Panc1 (cell line): ENCODE data around the gene TMEM108. TPM values are rescaled to one million over a fixed set of nuclear protein-coding genes. Genes with fewer than 3 reads are reported as not detected.

Experiments used
- ATAC-seq: fragments of 200-7000 bp; cut with Tn5 transposase; 2 replicates; pipeline ENCODE4 v1.9.1; 2020; ENCODE audit warnings: mild to moderate bottlenecking, moderate library complexity
- BruUV-seq: library from RNA; stranded (reverse); fragments of 400-500 nt; replicated peaks from 2 replicates; lab custom pipeline; 2021; lab: Mats Ljungman, UMichigan
- CTCF ChIA-PET: fragments of 300-600 bp; sonication (Branson Sonifier 250); formaldehyde crosslinking; loops from one replicate; lab custom pipeline; 2022; ENCODE audit warnings: antibody characterized with exemption; lab: Charles Lee
- POLR2A ChIA-PET: fragments of 300-600 bp; sonication (Branson Sonifier 250); formaldehyde crosslinking; loops from one replicate; lab custom pipeline; 2022; ENCODE audit warnings: antibody characterized with exemption; lab: Charles Lee
- DNase-seq: peaks from one replicate; pipeline ENCODE4 v3.0.0-alpha.2; 2010; ENCODE audit warnings: low read depth, low spot score
- H3K27ac ChIP-seq: 2 replicates; pipeline ENCODE4 v1.5.1; 2011; ENCODE audit warnings: mild to moderate bottlenecking, low read length, inconsistent platforms
- H3K27me3 ChIP-seq: fragments of 200-500 bp; sonication (Bioruptor generic); 2 replicates; pipeline ENCODE4 v1.6.0; 2014; ENCODE audit warnings: low read length, inconsistent platforms; ENCODE audit not compliant: control insufficient read depth, insufficient read depth
- H3K36me3 ChIP-seq: fragments of 200-500 bp; sonication (Bioruptor generic); 2 replicates; pipeline ENCODE4 v1.5.1; 2014; ENCODE audit warnings: inconsistent platforms, mild to moderate bottlenecking, low read length, moderate library complexity; ENCODE audit not compliant: control insufficient read depth, insufficient read depth
- H3K4me1 ChIP-seq: 2 replicates; pipeline ENCODE4 v1.5.1; 2011; ENCODE audit warnings: inconsistent platforms, mild to moderate bottlenecking, low read length, moderate library complexity; ENCODE audit not compliant: control insufficient read depth, insufficient read depth
- H3K4me3 ChIP-seq, 2 experiments: 2 replicates each; pipeline ENCODE4 v1.5.1; 2011 to 2012; ENCODE audit warnings: low read depth in 2 of 2, low read length in 2 of 2, mild to moderate bottlenecking in 2 of 2, inconsistent platforms in 1 of 2, moderate library complexity in 1 of 2
- H3K9me3 ChIP-seq: fragments of 200-500 bp; sonication (Bioruptor generic); 2 replicates; pipeline ENCODE4 v1.5.1; 2014; ENCODE audit warnings: low read depth, mild to moderate bottlenecking, inconsistent platforms, low read length, moderate library complexity; ENCODE audit not compliant: control insufficient read depth, insufficient read depth
- CTCF ChIP-seq: fragments of 450-650 bp; IDR thresholded peaks from 2 replicates; pipeline ENCODE4 v1.5.1; 2017; ENCODE audit warnings: mild to moderate bottlenecking
- POLR2AphosphoS5 ChIP-seq: IDR thresholded peaks from 2 replicates; pipeline ENCODE4 v1.6.1; 2012; ENCODE audit warnings: mild to moderate bottlenecking, low read depth, low read length, moderate library complexity
- REST ChIP-seq, 2 experiments: IDR thresholded peaks; 2 replicates each; pipeline ENCODE4 v1.6.1; 2011 to 2012; ENCODE audit warnings: low read depth in 2 of 2, control low read depth in 1 of 2, low read length in 1 of 2, mild to moderate bottlenecking in 1 of 2, moderate library complexity in 1 of 2; ENCODE audit not compliant: insufficient read depth in 1 of 2
- SIN3A ChIP-seq: IDR thresholded peaks from 2 replicates; pipeline ENCODE4 v1.6.1; 2012; ENCODE audit warnings: low read depth, mild to moderate bottlenecking, low read length, moderate library complexity, borderline replicate concordance; ENCODE audit not compliant: insufficient read depth
- TCF7L2 ChIP-seq: IDR thresholded peaks from 2 replicates; pipeline ENCODE4 v1.6.1; 2011; ENCODE audit warnings: mild to moderate bottlenecking, low read depth, low read length, inconsistent platforms
- in situ Hi-C: cut with HindIII; loops from 2 replicates; pipeline ENCODE4 v1.10.0; 2016; ENCODE audit warnings: low sequenced_read_pairs, low pct_unique_long_range_greater_than_20kb
- intact Hi-C: fragments of 100-400 bp; cut with micrococcal nuclease; formaldehyde crosslinking; loops from one replicate; pipeline ENCODE4 v1.10.0; 2022; ENCODE audit not compliant: unreplicated experiment
- total RNA-seq: library from RNA; stranded (reverse); gene quantifications from one replicate; pipeline ENCODE4 v1.2.1, GENCODE V29; 2021; ENCODE audit not compliant: unreplicated experiment

The TMEM108 gene
- total RNA-seq, 1 experiment from 2014 or later: 0.41 TPM

DNA sequence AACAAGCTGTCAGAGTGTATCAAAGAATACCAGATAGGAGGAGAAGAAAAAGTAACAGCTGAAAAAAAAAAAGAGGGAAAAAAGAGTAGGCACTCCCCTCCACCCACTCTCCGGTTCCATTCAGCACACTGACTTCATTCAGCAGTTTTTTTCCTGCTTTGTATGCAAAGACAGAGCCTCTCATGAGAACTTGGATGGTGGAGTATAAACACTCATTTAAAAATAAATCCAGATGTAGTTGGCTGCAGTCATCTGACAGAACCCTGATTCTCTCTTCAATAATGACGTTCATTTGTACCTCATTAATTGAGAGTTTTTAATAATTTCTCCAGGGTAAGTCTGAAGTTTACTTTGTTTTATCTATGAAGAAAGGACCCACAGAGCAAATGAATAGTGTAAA lies 81.0 kb downstream of the TMEM108 start:
- in situ Hi-C loops: no loop called here
- DNase-seq (no peak), ATAC-seq (no peak)
- TF ChIP-seq REST (IDR thresholded peaks at IDR 0.05; ENCODE audit: insufficient read depth in 1 of 2, low read depth in 2 of 2, low read length in 1 of 2): no peak
- TF ChIP-seq POLR2AphosphoS5: no peak
- TF ChIP-seq SIN3A: no peak
- TF ChIP-seq TCF7L2: no peak
- TF ChIP-seq CTCF: no peak
- intact Hi-C loops: no loop called here
- Histone ChIP-seq H3K36me3 (no peaks in the 10 kb centered on the region), H3K9me3 (no peaks in the 10 kb centered on the region), H3K4me1 (no peaks in the 10 kb centered on the region), H3K27ac (no peak overlapping the region), H3K27me3 (peaks cover 3% of the 10 kb centered on the region; the same call in 1 of the 2 replicates), H3K4me3 (no peak overlapping the region)
- no TSS peak for BruUV-seq
- ChIA-PET POLR2A (no interaction called here), CTCF (no interaction called here)

DNA sequence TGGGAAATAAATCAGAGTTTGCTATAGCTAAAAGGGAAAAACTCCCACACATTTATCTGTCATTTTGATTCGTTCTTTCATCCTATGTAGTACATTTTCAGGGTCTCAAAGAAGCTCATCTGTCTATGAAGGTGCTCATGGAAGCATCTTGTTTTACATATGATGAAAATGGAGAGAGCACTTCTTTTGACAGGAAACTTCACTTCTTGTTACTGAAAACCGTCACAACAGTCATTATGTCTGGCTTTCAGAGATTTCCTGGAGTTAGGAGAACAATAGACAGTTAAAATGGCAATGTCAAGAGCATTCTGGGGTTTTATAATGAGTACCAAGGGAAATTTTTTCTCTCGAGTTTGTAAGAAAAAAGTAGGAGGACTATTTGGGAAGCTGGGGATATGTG lies 83.3 kb downstream of the TMEM108 start:
- intact Hi-C loops: no loop called here
- Histone ChIP-seq H3K27me3 (peaks cover 3% of the 10 kb centered on the region; the same call in 1 of the 2 replicates), H3K9me3 (no peaks in the 10 kb centered on the region), H3K4me1 (no peaks in the 10 kb centered on the region), H3K4me3 (no peak overlapping the region), H3K27ac (no peak overlapping the region), H3K36me3 (no peaks in the 10 kb centered on the region)
- DNase-seq (no peak), ATAC-seq (no peak)
- BruUV-seq: no TSS peak
- CTCF ChIA-PET: no interaction called here
- TF ChIP-seq POLR2AphosphoS5 (no peak), SIN3A (no peak), REST (IDR thresholded peaks at IDR 0.05; ENCODE audit: insufficient read depth in 1 of 2, low read depth in 2 of 2, low read length in 1 of 2) (no peak), TCF7L2 (no peak), CTCF (no peak)
- POLR2A ChIA-PET: interaction anchor here (0.7 kb wide), 2 partner anchors 50 to 54 kb away, joined by 3 read pairs; no protein-coding TSS in a partner anchor
- in situ Hi-C loops: no loop called here
